DMS153 treated with DMSO at 0.1 percent for 48 hours (cell line): ENCODE measurements around the gene BTBD9.

Source experiments
- DNase-seq: peaks from one replicate; lab custom pipeline; 2025; ENCODE audit not compliant: unreplicated experiment; lab: John Stamatoyannopoulos, UW

Gene BTBD9

DNA sequence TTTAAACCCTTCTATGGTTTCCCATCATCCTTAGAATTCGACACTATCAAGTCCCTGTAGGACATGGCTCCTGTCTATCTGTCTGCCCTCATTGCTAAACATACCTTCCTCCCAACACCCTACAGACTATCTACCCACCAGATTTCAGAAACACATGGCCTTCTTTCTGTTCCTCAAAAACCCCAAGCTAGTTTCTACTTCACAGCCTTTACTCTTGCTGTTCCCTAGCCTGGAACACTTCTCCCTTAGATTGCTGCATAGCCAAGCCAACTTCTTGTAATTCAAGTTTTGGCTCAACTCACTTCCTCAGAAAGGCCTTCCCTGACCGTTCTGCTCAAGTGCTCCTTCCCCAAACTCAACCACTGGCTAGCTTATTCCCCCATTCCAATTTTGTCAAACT, 156.2 kb downstream of the BTBD9 start:
- no peak for DNase-seq

DNA sequence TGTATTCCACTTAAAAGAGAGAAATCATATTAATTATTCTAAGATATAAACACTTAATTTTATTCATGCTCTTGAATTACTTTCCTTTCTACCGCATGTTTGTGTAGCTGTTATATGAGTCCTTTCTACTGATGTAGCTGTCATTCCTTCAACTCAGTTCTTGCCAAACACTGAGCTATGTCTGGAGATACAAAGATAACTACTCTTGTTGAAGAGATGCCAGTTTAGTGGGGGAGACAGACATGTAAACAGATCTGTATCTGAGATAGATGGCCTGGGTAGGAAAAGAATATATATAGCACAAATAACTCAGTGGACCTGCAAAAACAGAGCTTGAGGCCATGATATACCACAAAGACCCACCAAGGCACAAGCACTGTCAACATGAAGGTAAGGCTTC, 157.3 kb downstream of the BTBD9 start:
- no peak for DNase-seq

DNA sequence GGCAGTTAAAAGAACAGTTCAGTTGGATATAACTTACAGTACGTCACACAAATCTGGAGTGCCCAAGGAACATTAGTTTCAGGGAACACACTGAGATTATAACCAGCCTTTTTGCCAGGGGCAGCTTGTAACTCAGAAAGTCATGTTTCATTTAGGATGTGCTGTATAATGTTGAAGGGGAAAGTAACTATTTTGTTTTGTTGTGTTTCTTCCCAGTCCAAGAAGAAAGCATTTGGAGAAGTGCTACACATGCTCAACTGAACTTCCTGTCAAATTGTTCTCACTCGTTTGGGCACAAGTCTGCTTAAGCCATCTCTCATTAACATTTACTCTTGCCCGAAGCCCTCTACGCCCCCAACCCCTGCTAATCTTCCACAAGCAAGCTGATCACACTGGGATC, 157.9 kb downstream of the BTBD9 start:
- no peak for DNase-seq

DNA sequence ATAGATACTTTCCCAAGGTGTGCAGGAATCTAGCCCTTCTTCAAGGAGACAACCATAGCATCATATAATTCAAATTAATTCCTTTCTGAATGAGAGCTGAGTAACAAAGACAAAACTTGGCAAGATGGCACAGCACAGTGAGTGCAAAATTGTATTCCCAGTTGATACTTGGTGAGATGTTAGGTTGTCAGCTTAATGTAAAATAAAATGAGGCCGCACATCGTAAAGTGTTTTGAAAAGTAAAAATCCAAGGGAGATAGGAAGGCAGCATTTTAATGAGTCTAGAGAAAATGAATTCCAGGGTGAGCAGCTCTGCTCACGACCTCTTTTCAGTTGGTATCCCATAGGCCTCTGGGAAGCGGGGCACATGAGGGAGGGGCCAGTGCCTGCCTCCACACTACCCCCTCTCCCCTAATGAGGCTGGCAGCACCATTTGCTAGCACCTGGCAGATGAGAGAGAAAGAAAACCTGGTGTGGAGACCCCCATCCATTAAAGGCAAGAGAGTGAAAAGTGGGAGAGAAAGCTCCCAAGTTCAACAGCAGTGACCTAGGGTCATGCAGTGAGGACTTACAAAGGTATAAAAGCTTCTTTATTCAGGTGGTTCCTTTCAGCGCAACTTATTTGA, 158.4 kb downstream of the BTBD9 start:
- DNase-seq, result no peak

DNA sequence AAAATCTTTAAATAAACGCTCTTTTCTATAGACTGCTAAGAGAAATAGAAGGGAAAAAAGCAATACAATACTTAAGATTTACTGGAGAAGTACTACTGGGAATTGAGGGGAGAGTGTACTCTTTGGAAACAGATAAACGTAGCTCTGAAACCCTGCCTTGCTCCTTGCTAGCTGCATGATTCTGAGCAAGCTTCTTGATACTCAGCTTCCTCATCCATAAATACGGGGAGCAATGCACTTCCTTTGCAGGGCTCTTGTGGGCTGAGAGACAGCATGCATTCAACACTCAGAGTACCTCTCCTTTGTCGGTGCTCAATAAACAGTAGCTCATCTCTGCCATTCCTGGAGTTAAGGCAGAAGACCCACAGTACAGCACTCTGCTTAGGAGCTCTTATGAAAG, 159.7 kb downstream of the BTBD9 start:
- no peak for DNase-seq

DNA sequence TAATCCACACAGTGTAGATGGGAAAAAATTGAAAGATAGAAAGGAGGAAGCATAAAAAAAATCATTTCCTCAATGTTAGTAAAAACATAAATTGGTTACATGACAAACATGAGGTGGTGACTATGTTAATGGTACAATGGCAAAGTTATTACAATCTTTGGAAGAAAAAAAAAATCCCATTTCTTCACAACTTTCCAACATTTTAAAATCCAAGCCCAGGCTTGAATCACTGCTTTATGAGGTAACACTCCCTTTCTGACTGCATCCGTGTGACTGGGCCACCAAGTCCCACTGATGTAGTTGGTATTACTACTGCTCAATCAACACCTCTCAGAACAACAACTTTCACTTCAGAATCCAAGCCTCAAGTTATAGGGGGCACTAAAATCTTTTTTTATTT, 160.4 kb downstream of the BTBD9 start:
- DNase-seq, result no peak

DNA sequence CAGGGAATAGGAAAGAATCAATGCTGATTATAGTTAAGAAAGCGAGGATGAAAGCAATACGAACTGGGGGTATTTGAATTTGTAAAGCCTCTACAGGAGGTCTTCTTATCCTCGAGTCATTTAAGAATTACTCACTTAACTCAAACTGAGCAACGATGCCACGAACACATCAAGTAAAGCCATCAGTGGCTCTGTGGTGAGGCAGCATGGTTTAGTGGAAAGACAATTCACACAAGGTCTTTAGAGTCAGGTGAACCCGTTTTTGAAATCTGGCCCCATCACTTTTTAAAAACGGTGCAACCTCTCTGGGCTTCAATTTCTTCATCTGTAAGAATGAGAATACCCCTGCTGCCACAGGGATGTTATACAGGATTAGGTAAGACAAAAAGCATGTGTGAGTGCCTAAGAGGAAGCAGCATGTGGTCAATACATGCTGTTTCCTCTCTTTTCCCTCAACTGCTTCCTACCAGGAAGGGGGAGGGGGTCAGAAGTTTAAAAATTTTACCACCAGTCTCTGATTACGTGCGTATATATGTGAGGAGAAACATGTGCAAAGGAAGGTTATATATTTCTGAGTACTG, 162.0 kb downstream of the BTBD9 start:
- no peak for DNase-seq

DNA sequence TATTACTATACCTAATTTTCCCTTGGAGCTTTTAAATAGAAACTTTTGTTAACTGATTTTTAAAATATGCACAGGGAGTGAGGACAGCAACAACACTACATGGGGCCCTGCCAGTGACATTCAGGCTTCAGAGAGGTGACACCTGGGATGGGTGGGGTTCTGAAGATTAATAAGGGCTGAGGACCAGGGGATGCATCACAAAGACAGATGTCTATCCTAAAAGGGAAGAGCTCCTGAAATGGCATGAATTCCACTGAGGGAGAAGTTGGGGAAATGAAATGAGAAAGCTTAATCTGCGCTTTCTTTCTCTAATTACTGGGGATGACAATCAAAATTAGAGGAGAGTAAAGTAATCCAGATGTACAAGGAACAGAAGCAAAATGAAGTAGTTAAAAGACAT, 162.8 kb downstream of the BTBD9 start:
- DNase-seq, result no peak

DNA sequence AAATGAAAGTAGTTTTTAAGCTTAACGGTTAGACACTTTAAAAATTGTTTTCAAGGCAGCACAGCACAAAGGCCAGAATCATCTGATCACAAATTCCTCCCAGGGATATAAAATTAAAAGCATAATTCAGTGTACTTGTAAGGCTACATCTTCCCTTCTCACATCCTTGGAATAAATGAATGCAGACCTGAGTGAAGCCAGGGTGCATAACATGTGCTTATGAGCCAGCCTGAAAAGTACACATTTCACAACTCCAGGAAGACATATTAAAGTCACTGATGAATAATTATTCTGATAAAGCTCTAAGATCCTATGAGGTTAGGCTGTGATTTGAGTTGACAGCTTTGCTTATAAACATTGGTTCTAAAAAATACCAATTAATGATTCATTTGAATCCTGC, 163.6 kb downstream of the BTBD9 start:
- DNase-seq, result no peak

DNA sequence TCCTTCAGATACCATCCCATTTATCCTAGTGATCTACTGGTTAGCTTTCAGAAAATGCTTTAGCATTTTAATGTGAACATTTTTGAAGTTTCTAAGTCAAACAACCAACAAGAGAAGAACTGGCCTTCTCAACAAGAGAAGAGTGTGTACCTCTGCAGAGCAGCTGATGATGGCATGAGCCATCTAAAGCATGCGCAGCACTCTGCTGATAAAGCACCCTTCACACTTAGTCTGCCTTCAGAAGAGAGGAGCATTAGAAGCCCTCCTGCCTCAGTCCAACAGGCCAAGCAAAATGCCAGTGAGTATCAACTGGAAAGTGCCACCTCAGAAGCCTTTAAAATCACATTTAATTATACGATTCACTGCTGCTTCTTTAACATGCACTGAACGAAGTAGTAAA, 169.2 kb downstream of the BTBD9 start:
- DNase-seq, result no peak

DNA sequence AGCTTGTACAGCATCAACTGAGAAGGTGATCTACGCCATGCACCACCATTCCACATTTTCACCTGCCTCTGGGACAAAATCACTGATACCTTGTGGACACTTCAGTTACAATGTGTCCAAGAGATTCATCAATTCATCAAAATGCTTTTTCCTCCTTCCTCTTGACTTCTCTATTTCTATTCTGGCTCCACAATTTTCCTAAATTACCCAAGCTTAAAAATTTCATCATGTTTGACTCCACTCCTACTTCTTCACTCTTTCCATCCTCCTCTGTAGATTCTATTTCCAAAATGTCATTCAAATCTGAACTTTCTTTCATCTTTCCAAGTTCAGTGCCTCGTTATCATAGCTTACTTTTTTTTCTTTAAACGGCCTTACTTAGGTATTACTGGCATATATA, 172.2 kb downstream of the BTBD9 start:
- DNase-seq, result no peak

DNA sequence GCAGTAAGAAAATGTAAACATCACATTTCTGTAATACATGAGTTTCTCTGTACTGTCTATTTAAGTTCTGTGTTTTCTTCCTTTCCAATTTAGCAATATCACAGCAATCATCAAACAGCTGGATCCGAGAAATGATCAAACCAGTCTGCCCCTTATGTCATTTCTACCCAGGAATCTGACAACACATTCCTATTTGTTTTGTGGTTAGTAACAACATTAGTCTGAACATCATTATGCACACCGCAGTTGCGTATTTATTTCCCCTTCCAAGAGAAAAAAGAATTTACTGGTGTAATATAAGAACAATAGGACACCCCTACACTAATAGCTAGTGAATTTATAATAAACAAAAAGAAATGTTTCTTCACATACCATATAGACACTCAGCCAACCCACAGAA, 179.5 kb downstream of the BTBD9 start:
- no peak for DNase-seq

DNA sequence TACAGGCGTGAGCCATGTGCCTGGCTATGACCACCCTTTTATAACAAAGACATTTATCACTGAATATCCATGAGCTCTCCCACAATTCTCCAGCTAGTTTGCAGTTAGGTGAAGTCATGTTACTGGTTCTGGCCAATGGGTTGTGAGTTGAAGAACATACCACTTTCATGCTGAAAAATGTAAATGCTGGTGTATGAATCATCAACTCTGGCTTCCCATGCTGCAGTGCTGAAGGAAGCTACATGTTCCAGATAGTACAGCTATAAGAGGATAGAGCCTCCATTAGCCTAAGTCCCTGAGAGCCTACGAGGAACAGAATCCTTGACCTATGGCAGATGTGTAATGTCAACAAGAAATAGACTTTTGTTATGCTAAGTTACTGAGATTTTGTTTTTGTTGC, 180.4 kb downstream of the BTBD9 start:
- DNase-seq, result no peak

DNA sequence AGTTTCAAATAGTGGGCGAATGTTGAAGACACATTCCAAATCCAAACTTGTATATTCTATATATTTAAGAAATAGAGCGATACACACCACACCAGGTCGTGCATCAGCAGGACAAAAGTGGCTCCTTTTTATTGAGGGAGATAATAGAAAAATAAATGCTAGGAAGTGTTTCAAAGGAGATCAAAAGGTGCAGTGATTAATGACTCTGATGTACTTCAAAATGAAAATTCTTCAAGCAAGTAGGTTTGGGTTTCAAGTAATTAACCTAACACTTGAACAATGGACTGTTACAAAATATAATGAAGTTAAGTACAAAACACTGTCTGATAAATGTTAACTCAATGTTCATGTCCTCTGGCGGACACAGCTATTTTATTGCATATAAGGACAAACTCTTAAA, 185.9 kb downstream of the BTBD9 start:
- DNase-seq, result no peak

DNA sequence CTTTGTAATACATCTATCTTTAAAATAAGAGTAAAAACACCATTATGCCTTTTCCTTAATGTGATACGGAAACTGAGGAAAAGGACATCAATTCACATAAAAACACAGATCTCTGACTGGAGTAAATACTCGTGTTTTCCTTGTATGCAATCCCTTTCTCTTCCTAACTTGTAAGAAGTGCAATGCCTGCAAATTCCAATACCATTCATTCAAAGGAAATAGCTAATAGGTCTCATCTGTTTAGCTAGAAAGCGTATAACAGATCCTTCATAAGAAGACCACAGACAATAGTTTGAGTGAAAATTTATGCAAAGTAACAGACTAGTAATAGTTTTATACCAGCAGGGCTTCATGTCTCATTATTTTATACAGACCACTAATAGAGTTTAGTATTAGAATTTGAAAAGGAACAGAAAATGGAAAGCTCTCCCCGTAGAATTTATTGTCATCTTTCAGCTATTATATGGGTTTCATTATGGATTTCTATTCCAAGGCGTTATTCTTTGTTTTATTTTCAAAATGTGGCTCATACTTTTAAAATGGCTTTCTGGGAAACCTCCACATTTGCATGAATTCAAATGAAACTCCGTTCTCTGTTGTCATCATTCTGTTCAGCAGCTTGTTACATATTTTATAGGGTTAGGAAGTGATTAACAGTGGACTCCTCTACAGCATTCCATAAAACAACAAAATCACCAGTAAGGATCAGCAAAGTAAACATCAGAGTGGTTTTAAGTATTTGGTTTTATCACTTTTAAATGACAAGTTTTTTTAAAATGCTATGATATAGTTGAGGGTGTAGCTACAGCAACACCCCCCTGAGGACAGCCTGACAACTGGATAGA, 186.7 kb downstream of the BTBD9 start:
- DNase-seq, result no peak

DNA sequence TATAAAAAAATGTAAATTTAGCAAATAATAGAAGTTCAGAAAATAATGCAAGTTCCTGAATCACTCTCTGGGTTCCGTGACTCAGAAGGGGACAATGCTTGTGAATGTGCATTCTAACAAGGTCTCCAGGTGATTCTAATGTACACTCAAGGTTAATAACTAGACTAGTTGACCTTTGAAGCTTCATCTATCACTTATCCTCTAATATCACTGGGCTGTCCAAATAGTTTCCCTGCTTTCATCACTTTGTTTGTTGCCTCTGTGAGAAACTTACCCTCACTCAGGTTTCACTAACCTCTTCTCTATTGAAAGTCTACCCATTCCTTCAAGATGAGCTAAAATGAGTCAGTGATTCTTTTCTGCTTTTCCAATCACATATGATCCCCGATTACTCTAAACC, 189.0 kb downstream of the BTBD9 start:
- no peak for DNase-seq

DNA sequence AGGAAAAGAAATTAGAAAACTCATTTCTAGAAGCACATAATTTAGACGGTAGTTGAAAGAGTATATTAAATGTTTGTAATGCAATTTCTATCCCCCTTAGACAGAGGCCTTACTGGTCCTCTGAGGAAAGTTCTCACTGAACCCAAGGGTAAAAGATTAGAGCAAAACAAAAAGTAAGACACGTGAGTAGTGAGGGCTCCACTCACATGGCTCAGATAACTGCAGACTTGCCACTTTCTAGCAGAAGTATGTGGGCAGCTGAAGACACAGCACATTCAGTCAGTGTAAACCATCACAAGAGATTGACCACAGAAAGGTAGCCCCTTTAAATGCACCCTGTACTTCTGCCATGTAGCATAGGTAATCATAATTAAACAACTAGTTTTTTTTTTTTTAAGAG, 193.8 kb downstream of the BTBD9 start:
- DNase-seq, result no peak

DNA sequence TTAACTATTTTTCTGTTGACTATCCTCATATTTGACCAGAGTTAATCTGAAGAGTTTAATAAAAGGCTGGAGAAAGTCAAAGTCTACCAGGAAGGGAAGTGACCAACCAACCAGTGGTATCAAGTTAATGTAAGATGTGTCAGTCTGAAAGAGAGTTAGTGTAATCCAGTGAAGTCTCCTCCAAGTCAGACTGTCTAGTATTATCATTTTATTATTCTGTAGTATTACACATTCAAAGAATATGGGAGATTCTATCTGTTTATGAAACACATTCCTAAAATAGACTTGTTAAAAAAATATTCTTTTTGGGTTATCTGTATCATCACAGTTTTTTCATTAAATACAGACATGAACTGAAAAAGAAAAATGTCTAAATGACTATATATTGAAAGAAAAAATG, 194.4 kb downstream of the BTBD9 start:
- DNase-seq, result no peak

DNA sequence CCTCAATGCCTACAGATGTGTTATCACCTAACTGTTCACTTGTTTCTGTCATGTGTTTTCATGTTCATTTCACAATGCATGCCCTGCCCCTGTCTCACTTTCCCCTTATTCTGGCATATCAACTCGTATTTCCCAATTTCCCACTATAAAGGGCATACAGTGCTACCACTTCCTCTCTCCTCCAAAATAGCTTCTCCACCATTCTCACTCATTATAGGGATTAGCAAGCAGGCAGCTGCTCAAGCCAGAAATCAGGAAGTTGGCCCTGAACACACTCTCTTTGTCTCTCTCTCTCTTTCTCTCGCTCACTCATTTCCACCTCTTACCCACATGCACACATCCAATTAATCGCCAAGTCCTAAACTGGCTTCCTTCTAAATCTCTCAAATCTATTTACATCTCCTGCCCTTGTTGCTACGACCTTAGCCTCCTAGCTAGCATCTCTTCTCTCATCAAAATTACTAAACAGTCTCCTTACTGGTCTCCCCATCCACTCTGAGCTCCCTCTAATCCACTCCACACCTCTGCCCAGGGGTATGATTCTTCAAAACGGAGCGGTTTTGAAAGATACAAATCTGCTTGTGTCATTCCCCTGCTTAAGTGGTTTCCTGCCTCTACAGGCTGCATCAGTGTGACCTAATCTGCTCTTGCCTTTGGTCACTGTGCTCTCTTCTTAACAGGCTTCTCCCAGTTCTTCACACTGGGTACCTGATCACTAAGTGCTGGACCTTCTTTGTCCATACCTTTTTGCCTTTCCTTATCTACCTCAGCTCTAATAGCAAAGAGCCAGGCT, 196.2 kb downstream of the BTBD9 start:
- no peak for DNase-seq

DNA sequence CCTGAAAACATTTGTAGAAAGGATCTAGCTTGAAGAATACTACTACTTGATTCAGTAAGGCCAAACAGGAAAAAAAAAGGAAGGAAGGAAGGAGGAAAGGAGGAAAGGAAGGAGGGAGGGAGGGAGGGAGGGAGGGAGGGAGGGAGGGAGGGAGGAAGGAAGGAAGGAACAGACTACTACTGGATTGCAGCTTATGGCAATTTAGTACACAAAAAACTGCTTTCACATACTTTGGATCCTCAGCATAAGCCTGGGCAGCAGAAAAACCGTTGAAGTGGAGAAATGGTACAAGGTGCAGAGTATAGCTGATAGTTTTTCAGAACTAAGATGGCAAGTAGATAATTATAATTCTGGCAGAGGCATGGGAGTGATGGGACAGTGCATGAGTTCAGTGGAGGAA, 201.6 kb downstream of the BTBD9 start:
- no peak for DNase-seq

DNA sequence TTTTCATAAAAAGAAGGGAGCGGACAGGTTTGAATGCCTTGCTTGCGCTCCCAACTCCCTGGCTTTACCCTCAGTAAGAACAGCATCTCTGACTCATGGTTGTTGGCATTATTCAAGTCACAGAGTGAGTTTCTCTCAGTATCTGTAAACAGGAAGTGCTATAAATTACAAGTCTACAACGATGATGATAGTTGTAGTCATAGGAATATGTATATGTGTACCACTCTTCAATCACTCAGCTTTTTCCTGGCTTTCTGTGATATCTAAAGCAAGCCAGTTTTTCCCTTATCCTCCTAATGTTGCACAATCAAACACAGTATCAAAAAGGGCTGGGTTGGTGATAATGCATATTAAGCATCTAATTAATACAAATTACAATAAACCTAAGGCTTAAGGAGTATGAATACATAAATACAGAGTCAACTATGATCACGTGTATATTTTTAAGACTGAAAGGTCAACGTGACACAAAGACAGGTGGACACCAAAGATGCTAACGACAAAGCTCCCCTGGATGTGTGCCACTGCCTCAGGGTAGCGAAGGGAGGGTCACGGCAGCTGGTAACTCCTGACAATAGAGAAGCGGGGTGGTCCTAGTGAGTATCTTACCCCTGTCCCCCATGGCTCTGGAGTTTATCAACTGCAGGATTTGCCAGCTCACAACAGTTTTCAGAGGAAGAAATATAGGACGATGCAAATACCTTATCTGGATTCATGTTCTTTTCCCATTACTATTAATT, 202.8 kb downstream of the BTBD9 start:
- DNase-seq, result no peak
